Measurements from ENCODE around the gene NPM3. TPM values are rescaled to one million over a fixed set of nuclear protein-coding genes. Genes with fewer than 3 reads are reported as not detected.

The NPM3 gene
- total RNA-seq, 1 donor from 2014 or later = 5.8 TPM

DNA sequence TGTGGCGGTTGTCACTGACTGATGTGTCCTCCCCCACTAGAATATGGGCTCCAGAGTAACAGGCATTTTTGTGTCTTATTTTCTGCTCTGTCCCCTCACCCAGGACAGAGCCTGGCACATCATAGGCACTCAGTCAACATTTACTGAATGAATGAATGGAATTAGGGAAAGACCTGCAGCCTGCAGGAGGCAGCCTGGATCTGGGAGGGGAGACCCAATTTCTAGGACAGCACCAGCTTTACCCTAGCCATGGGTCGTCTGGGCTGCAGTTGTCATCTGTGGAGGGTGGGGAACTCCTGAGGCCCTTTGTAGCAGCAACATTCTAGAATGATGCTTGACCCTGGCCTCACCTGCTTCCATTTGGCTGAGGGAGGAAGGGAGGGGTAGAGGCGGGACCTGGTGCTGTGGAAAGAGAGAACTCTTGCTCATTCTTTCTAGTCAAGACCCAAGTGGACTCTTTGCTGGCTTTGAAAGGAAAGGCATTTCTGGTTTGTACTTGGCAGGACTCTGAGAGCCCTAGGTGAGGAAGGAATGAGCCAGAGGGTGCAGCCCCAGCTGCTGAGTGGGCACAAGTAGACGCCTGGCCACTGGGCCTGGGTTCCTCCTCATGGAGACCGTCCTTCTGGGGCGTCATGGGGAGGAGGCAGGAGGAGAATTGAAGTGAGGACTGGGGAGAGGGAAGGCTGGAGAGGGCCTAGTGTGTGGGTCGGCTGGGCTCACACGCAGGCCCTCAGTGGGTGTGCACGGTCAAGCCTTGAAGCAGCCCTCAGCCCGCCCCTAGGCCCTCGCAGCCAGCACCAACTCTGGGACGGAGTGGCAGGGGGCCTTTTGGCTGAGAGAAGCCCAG lies 16.3 kb downstream of the NPM3 start:
- intact Hi-C loops (cut with DNase I) = no loop called here
- no peak for DNase-seq
- no peak for ATAC-seq (ENCODE audit: poor library complexity)

DNA sequence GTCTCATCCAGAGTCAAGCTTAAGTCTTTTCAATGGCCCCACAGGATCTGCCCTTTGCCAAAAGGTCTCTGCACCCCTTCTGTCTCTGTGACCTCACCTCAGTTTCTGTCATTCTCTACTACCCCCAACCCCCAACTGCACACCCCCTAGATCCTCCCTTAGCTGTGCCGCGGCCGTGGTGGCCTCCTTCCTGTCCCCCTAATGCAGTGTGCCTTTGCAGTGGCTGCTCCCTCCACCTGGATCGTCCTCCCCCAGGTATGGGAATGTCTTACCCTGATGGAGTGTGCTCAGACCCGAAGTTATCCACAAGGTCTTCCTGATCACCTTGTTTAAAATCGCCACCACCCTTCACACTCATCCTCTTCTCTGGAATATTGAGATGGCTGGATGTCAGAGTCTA lies 16.9 kb downstream of the NPM3 start:
- intact Hi-C loops (cut with DNase I) = no loop called here
- no peak for DNase-seq
- ATAC-seq (ENCODE audit: poor library complexity) = no peak

DNA sequence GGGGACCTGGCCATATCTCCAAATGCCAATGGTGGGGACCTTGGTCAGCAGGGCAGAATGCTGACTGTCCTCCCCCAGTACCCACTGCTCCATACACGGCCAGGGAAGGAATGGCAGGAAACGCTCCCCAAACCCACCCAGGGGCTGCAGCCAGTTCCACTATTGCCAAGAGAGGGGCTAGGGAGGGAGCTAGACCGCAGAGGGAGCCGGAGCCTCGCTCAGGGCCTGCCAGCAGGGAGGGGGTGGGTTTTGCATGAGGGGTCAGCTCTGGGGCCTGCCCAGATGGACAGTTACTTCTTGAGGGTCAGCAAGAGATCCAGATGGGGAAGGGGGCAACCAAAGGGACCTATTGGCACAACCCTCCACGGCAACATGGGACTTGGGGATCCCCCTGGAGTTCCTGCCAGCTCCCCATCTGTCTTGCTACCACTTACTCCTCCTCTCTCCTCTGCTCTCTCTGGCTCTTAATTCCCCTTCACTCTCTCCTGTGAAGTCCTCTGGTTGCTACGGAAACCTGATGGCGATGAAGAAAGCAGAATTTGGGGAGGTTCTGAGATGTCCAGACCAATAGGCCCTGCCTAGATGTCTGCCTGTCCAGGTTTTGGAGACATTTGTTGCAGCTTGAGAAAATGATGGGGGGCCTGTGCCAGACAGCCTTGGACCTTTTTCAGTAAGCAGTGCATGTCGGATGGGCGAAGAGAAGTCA lies 20.0 kb downstream of the NPM3 start:
- ATAC-seq (ENCODE audit: poor library complexity) = no peak
- intact Hi-C loops (cut with DNase I) = no loop called here
- DNase-seq = no peak

DNA sequence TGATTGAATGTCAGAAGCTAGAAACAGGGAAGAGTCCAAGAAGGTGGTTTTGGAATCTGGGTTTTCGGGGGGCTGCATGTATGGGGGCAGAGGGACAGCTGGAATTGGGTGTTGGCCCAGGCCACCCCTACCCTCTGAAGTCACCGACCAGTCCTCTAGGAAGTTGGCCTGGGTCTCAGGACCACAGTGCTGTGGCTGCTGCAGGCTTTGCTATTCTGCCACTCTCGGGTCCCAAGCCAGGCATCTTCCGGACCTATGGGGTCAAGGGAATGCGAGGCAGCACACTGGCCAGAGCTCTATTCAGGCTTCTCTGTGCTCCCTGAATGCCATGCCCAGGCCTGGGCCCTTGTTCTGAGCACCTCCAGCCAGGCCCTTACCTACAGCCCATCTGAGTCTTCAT lies 20.5 kb downstream of the NPM3 start:
- DNase-seq (no peak), ATAC-seq (ENCODE audit: poor library complexity) (no peak)
- intact Hi-C loops (cut with DNase I) = no loop called here

DNA sequence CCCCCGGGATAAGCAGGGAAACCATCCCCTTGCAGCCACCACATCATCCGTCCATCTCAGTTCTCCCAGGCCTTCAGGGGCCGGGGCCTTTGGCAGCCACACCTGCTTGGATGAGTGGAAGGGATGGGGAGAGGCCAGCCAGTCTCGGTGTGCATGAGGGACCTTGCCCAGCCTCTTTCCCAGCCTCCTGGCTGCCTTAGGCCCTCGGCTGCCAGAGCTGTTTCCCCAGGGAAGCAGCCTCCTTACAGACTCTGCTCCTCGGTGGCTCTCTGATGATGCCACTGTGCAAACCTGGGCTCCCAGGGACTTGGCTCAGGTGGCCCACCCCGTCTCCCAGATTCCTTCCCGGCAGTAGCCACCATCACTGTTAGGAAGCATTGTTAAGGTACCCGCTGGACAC lies 22.0 kb downstream of the NPM3 start:
- ATAC-seq (ENCODE audit: poor library complexity) = no peak
- intact Hi-C loops (cut with DNase I) = no loop called here
- DNase-seq = no peak

DNA sequence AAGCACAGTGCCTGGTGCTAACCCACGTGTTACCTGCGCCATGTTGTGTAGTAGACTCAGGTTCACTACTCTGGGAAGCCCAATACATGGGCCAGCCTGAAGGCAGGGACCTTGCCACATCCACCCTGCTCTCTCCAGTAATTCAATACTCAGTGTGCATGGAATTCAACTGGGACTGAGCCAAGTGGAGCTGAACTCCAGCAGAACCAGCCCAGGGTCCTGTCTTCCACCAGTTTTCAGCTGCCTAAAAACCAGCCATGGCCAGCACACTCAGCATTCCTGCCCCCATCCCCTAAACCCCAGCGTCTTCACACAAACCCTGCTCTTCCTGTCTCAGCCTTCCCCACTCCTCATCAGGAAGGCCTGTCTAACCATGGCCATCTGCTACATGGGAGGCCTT lies 22.7 kb downstream of the NPM3 start:
- ATAC-seq (ENCODE audit: poor library complexity) (no peak), DNase-seq (no peak)
- intact Hi-C loops (cut with DNase I) = no loop called here

DNA sequence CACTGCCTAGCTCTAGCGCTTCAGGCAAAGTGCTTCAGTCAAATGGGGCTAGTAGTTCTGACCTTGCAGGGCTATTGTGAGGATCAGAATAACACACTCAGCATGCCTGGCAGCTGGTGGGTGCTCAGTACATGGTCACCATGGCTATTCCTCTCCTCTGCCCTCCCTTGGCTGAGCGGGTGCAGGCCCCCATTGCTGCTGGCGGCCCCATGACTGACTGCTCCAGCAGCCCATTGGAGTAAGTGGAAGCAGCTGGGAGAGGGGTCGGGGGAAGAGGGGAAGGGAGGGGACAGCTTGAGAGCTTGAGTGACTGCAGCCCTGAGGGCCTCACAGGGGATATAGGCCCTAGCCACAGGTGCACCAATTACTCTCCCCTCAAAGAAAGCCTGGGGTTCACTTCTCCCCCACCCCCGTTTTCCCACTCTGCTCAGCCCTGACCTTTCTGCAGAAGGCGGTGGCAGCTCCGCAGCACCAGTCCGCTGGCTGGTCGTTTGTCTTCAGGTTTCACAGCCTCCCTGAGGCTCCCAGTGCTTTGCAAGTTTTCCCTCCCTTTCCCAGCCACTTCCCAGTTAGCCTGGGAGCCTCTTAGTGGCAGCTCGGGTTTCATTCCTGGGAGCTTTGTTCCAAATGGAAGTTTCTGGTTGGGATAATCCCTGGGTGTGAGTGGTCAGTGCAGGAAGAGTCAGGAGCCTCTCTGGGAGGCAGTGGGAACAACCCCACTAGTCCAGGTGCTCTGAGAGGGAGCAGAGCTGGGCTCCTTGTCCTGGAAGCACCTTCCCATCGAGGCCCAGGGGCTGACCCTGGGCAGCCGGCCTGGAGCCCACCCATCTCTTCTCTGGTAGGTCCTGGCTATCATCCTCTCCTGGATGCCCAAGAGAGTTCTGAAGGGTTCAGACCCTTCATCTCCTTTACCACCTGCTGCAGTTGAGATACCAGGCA lies 23.7 kb downstream of the NPM3 start:
- DNase-seq (no peak), ATAC-seq (ENCODE audit: poor library complexity) (no peak)
- intact Hi-C loops (cut with DNase I) = no loop called here

DNA sequence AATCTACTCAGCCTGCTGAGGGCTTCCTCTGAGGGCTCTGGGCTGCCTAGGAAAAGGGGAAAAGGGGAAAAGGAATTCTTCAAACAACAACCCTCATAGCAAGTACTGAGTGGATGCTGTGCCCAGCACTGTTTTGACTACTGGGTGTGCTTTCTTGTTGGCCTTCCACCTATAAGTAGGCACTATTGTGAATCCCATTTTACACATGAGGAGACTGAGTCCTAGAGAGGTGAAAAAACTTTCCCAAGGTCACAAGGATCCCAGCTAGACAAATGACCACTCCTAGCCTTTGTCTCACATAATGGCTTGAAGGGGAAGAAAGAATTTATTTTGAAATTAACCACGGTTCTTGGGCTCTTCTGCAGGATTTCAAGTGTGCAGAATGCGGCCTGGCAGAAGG lies 24.4 kb downstream of the NPM3 start:
- no peak for DNase-seq
- intact Hi-C loops (cut with DNase I) = no loop called here
- ATAC-seq (ENCODE audit: poor library complexity) = no peak

DNA sequence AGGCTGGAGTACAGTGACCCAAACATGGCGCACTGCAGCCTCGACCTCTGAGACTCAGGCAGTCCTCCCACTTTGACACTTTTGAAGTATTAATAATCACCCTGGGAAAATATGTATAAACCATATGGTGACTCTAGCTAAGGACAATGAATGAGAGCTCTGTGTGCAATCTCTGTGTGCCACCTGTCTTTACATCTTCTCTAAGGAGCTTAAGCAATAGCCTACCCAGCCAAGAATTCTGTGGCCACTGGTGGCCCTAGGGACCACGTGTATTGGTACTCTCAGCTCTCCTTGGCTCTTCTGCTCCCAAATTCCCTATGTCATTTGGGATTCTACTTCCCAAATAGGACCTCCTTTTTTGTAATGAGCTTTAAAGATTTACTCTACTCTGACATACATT lies 31.0 kb downstream of the NPM3 start:
- no peak for DNase-seq
- ATAC-seq (ENCODE audit: poor library complexity) = no peak
- intact Hi-C loops (cut with DNase I) = no loop called here

DNA sequence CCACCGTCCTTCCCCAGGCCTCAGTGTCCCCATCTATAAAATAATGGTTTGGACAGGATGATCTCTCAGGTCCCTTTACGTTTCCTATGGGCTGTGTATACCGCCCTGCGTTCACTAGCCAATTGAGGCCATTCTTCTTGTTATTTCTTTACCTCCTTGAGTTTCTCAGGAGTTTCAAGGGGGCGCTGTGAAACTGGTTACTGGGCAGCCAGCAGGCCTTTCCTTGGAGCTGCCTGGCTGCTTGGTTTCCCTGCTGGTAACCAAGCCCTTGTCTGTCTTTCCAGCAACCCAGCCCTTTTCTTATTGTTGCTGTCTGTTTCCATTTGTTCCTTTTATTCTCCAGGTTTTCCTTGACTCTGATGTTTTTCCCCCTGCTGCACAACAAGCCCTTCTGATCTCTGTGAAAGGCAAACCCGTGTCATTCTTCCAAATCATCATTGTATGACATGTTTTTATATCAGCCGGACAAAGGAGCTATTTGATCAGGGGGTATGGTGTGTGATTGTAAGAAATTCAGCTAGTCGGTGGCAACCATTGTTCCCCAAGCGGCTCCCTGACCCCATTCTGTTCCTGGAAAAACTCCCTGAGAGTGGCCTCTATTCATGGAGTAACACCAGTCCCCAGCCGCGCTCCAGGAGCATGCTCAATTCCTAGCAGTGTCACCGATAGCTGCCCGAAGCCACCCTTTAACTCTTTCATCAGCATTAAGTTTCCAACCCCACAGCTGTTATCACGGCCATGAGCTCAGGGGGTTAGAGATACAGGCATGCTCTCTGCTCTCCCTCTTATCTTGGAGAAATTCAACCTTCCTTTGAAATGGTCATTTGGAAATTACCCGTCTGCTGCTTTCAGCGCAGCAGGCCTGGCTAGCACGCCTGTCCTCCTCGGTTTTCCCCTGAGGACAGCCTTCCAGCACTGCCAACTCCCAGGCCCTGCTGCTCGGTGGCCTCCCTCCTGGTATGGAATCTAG lies 33.9 kb downstream of the NPM3 start:
- ATAC-seq (ENCODE audit: poor library complexity) = no peak
- intact Hi-C loops (cut with DNase I) = no loop called here
- no peak for DNase-seq

DNA sequence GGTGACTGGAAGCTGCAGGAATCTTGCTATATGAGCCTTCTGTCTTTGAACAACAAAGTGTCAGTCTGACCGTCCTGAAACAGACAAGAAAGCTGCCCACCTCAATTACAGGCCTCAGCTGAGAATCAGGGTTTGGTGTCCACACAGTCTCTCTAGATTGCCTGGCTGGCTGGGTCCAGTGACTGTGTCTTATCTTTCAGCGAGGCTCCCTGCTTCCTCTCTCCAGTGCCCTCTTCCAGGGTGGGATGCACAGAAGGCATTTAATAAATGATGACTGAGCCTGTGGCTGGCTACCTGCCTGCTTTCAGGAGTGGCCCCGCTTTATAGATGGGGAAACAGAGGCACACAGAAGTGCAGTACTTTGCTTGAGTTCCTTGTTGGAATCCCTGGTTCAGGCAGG lies 34.8 kb downstream of the NPM3 start:
- DNase-seq (no peak), ATAC-seq (ENCODE audit: poor library complexity) (no peak)
- intact Hi-C loops (cut with DNase I) = no loop called here

DNA sequence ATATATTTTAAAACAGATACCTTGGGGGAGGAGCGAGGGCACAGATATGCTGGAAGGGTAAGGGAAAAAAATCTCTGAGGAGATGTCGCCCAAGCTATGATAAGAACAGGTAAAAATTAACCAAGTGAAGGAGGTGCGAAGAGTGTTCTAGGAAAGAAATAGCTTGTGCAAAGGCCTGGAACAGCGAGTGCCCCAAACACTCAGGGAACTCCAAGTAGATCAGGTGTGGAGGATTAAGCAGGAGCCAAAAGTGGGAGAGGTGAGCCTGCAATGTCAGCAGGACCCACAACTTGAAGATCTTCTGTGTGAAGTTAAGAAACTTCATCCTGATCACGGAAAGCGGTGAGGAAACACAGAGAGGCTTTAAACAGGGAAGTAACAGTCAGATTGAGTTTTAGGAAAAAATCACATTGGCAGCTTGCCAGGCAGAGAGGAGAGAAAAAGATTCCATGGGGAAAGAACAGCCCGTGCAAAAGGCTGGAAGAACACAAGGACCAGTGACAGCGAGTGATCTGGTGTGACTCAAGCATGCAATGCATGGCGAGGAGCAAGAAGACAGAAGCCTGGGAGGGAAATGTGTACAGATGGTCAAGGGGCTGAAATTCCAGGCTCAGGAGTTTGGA lies 38.1 kb downstream of the NPM3 start:
- DNase-seq (no peak), ATAC-seq (ENCODE audit: poor library complexity) (no peak)
- intact Hi-C loops (cut with DNase I) = no loop called here

DNA sequence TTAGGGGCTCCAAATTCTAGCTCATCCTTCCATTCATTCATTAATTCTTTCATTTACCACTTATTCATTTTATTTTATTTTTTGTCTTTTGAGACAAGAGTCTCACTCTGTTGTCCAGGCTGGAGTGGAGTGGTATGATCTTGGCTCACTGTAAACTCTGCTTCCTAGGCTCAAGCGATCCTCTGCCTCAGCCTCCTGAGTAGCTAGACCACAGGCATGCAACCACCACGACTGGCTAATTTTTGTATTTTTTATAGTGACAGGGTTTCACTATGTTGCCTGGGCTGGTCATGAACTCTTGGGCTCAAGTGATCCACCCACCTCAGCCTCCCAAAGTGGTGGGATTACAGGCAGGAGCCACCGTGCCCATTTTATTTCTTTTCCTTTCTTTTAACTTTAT lies 39.0 kb downstream of the NPM3 start:
- intact Hi-C loops (cut with DNase I) = no loop called here
- no peak for ATAC-seq (ENCODE audit: poor library complexity)
- DNase-seq = no peak

DNA sequence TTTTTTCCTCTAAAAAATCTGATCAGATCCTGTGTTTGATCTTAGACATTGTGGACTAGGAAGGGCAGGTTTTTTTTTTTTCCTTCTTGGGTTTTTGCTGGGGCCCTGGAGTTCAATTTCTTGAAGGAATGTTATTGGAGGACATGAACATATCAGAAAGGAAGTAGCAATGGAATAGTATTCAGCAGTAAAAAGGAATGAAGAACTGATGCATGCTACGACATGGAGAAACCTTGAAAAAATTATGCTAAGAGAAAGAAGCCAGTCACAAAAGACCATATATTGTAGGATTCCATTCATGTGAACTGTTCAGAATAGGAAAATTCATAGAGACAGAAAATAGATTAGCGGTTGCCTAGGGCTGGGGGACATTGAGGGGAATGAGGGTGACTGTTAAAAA lies 41.3 kb downstream of the NPM3 start:
- DNase-seq (no peak), ATAC-seq (ENCODE audit: poor library complexity) (no peak)
- intact Hi-C loops (cut with DNase I) = no loop called here

DNA sequence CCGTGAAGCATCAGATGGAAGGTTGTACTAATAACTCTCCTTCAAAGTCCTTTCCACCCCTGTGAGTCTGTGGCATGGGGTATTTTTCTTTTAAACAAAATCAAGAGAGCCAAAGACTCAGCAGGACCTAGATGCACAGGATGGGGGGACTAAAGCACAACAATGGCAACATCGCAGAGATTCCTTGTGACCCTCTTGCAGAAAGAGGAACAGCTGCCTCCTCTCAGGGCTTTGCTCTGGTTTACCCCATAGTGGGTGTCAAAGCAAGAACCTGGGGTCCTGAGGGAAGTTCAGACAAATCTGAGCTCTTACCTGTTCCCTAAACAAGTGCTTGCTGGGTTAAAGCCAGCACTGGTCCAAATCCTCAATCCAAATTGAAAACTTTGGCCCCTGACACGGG lies 46.6 kb downstream of the NPM3 start:
- no peak for ATAC-seq (ENCODE audit: poor library complexity)
- intact Hi-C loops (cut with DNase I) = no loop called here

DNA sequence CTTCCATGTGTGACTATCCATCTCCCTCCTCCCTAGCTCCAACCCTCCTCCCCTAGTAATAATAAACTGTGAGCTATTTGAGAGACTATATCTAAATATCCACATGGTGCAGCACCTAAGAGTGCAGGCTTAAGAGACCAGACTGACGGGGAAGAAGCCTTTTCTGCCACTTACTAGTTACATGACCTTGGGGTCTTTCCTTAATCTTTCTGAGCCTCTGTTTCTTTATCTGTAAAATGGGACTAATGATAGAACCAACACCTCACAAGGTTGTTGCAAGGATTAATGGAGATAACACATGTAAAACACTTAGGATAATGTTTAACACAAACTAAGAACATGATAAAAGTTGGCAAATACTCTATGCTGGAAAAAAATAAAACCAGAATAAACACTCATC lies 51.1 kb downstream of the NPM3 start:
- no peak for DNase-seq
- no peak for ATAC-seq (ENCODE audit: poor library complexity)
- intact Hi-C loops (cut with DNase I) = no loop called here

More for the DNA sequence above, 46.6 kb downstream of the NPM3 start:
- no peak for DNase-seq

Measured in Right ventricle myocardium superior (tissue), 1 donor.